ENCODE results near the gene RNF17. TPM values are rescaled to one million over a fixed set of nuclear protein-coding genes. Genes with fewer than 3 reads are reported as not detected.

RNF17 gene
- total and polyA plus RNA-seq, 2 of the 8 experiments (the other 6 are each of a cell fraction or from before 2014, with no cell fraction given), result not detected

GRCh38 chr13:24922745-24923591 is 159.0 kb downstream of the RNF17 start (continued):
- TF ChIP-seq, protein P1, sequence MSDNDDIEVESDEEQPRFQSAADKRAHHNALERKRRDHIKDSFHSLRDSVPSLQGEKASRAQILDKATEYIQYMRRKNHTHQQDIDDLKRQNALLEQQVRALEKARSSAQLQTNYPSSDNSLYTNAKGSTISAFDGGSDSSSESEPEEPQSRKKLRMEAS (IDR thresholded peaks at IDR 0.05), result peak; percentile 78
- peak; percentile 58; the same call in 1 of the 2 replicates for TF ChIP-seq CHD2 (IDR thresholded peaks at IDR 0.05; ENCODE audit: low read length)
- no peak for TF ChIP-seq SRF (IDR thresholded peaks at IDR 0.05; ENCODE audit: low read depth, low read length)
- TF ChIP-seq SIRT6 (IDR thresholded peaks at IDR 0.05; ENCODE audit: low read length), result no peak
- no peak for TF ChIP-seq BCL11A (IDR thresholded peaks at IDR 0.05; ENCODE audit: low read depth in 2 of 2, low read length in 2 of 2)
- peak; percentile 87 for TF ChIP-seq CREB1 (IDR thresholded peaks at IDR 0.05)
- TF ChIP-seq POLR2A (IDR thresholded peaks at IDR 0.05; ENCODE audit: control extremely low read depth in 1 of 2, low read depth in 2 of 2, low read length in 2 of 2), result peak; percentile 49 to 76
- TF ChIP-seq CHD7 (IDR thresholded peaks at IDR 0.05; ENCODE audit: insufficient replicate concordance, low read length), result no peak
- TF ChIP-seq HDAC2 (IDR thresholded peaks at IDR 0.05; ENCODE audit: borderline replicate concordance in 1 of 2, low read depth in 2 of 2, low read length in 2 of 2), result no peak; a peak in 1 of 4 replicates
- TF ChIP-seq TBP (IDR thresholded peaks at IDR 0.05; ENCODE audit: low read depth, low read length), result peak; percentile 72
